HG03095 (cell line): ENCODE results near the gene IFNL2.
"Not testable (repeated sequence)": the region's sequence is repeated elsewhere in the genome, so short reads cannot be mapped to it uniquely, and the experiment has no call there.

Experiments
- ATAC-seq: cut with Tn5 transposase; IDR thresholded peaks from one replicate; pipeline ENCODE4 v1.9.1; 2021; ENCODE audit warnings: moderate library complexity; ENCODE audit not compliant: unreplicated experiment

IFNL2 gene

DNA sequence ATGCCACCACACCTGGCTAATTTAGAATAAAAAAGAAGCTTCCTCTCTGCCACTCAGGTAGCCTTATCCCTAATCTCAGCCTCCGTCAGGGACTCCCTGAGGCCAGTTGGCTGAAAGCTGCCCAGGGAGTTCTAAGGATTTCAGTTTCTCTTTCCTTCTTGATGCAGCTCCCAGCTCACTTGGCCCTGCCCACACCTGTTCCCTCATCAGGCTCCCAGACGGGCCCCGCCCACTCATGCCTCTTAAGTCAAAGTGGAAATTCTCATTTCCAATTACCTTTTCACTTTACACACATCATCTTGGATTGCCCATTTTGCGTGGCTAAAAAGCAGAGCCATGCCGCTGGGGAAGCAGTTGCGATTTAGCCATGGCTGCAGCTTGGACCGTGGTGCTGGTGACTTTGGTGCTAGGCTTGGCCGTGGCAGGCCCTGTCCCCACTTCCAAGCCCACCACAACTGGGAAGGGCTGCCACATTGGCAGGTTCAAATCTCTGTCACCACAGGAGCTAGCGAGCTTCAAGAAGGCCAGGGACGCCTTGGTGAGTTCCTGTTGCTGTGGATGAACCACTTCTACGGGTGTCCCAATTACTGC, 28.0 kb downstream of the IFNL2 start, which contains the start of gene IFNL1:
Gene IFNL1 (plus strand): TSS at position 353 of the 591 bp plus-strand sequence. CDS start 15 bp downstream, at position 368.
- no peak for ATAC-seq

DNA sequence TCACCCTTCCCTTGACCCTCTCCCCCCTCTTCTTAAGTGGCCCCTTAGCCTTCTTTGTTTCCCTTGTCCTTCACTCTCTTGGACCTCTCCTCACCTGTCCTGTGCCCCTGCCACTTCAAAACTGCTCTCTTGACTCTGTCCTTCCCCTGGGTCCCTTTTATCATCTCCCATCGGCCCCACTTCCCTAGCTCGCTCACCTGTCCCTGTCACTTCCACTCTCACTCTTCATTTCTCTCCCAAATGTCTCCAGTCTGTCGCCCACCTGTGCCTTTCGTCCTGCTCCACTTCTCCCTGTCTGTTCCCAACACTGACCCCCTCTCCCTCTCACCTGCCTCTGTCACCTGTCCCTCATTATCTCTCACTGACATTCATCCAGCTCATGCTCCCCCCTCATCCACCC, 28.7 kb downstream of the IFNL2 start:
- ATAC-seq: no peak

DNA sequence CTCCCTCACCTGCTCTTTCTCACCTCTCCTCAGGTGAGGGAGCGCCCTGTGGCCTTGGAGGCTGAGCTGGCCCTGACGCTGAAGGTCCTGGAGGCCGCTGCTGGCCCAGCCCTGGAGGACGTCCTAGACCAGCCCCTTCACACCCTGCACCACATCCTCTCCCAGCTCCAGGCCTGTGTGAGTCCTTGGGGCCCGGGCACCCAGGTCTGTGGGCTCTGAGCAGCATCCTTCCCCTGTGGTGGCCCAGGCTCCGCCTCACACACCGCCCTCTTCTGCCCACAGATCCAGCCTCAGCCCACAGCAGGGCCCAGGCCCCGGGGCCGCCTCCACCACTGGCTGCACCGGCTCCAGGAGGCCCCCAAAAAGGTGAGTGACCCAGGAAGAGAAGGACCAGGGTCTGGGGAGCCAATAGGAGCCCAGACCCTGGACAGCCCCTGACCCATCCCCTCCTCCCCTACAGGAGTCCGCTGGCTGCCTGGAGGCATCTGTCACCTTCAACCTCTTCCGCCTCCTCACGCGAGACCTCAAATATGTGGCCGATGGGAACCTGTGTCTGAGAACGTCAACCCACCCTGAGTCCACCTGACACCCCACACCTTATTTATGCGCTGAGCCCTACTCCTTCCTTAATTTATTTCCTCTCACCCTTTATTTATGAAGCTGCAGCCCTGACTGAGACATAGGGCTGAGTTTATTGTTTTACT, 29.9 kb downstream of the IFNL2 start:
- ATAC-seq: no peak

DNA sequence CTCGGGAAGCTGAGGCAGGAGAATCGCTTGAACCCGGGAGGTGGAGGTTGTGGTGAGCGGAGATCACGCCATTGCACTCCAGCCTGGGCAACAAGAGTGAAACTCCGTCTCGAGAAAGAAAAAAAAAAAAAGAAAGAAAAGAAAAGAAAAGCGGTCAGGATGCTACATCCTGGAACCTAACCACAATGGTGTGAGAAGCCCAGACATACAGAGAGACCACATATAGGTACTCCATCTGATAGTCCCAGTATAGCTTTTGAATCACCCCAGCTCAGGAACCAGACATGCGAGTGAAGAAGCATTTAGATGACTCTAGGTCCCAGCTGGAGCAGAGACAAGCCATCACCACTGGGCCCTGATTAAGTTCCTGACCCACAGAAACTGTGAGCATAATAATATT, 31.2 kb downstream of the IFNL2 start:
- no peak for ATAC-seq

DNA sequence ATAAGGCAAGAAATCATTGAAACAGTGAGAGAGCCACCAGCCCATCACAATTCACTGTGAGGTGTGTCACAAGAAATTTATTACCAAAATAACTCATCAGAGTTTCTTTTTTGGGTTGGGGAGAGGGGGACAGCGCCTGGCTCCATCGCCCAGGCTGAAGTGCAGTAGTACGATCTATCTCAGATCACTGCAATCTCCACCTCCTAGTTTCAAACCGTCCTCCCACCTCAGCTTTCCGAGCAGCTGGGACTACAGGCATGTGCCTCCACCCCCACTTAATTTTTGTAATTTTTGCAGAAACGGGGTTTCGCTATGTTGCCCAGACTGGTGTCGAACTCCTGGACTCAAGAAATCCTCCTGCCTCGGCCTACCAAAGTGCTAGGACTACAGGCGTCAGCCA, 31.6 kb downstream of the IFNL2 start:
- ATAC-seq: no peak

DNA sequence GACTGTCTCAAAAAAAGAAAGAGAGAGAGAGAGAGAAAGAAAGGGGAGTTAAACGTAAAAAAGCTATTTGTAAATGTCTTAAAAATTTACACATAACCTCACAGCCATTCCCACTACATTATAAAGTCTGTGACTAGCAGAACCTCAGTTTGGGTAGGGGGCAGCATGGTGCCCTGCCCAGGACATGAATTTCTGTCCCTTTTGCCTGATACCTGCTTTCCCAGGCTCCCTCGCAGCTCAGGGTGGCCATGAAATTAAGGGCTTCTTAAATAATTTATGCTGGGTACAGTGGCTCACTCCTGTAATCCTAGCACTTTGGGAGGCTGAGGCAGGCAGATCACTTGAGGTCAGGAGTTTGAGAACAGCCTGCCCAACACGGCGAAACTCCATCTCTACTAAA, 32.8 kb downstream of the IFNL2 start:
- ATAC-seq: no peak

DNA sequence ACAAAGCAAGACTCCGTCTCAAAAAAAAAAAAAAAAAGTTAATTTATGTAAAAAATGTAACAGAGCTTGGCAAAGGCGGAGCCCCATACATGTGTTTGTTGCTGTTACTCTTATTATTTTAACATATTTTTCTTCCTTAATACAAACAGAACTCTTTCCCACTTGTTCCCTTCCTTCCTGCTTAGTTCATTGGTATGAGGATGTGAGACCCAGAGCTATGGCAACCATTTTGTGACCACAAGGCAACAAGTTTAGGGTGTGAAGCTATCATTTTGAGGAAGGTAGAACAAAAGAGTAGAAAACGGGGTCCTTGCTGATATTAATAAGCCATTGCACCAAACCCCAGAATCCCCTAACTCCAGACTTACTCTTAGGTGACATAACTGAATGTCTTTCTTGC, 33.4 kb downstream of the IFNL2 start:
- ATAC-seq: no peak

DNA sequence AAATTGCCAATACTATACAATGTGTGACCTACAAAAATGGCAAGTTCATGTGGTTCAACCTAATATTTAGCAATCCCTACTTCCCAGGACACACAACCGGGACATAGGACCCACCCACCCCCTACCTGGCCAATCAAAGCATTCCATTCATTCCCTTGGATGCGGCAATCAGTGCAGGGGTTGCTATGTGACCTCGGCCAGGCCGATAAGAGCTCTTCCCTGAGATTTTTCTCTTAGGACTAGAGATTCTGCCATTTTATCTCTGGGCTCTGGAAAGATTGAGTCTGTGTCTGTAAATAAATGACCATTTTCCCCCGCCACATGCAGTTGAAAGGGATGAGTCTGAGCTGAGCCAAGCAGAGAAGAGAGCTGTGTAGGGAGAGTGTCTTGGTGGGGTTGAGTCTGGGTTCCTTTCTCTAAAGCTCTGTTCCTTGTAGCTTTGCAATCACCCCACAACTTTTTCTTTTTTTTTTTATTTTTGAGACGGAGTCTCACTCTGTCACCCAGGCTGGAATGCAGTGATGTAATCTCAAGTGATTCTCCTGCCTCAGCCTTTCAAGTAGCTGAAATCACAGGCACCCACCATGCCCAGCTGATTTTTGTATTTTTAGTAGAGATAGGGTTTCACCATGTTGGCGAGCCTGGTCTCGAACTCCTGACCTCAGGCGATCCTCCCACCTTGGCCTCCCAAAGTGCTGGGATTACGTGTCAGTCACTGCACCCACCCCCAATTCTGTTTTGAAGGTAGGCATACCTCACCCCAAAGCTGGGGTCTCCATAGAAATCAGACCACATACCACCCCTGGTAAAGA, 35.4 kb downstream of the IFNL2 start:
- no peak for ATAC-seq

DNA sequence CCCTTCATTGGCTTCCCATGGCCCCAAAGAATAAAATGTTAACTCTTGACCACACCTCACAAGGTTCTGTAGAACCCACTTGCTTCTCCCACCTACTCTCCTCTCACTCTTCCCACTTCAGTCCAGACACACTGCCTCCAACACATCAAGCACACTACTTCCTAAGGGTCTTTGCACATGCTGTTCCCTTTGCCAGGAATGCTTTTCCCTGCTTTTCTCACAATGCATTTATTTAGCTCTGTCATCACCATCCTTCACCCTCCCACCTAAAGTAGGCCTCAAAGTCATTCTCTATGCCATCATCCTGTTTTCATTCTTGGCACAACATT, 36.0 kb downstream of the IFNL2 start:
- ATAC-seq: no peak

DNA sequence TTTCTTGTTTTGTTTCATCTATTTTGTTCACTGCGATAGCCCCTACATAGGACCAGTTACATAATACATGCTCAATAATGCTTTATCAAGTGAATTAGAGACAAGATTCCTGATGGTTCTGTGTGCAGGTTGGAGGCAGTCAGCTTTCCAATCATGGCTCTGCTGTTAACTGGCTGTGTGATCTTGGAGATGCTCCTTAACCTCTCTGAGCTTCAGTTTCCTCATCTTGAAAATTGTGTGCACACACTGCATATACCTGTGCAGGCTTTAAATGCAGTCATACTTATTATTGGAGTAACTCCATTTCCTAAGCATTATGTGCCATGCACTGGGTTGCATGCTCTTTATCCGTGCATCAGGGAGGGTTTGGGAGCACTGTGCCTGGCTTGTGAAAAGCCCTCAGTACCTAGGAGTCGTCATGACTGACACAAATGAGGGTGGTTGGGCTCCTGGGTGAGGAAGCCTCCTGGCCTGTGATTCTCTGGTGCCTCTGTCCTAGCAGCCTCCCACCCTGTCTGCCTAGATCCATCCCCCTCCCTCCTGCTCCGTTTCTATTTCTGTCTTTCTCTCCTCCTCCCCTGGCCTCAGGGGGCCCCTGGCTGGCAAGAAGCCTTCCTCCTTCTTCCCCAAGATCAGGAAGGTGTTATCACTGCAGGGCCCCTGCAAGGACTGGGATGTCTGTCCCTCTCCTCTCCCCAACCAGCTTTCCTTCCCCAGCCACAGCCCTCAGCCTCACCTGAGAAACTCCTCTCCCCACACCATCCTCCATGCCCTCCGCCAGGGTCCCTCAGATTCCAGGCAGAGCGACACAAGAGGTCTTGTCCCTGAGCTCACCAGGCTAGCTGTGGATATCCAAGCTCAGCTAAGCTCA, 36.7 kb downstream of the IFNL2 start:
- no peak for ATAC-seq

DNA sequence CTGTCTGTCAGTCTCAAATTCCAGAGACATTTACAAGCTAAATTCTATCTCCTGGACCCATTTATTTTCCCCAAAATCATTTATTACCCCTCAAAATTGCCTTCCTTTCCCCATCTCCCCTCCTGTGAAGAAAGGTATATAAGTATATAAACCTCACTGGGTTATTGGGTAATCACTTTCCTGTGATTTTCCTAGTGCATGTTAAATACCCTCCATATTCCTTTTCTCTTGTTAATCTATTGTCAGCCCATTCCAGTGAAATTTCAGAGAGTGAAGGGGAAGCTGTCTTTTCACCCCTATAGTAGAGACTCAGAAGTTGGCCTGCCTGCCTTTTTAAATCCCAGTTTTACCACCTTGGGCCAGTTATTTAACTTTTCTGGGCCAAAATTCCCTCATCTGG, 37.9 kb downstream of the IFNL2 start:
- no peak for ATAC-seq

DNA sequence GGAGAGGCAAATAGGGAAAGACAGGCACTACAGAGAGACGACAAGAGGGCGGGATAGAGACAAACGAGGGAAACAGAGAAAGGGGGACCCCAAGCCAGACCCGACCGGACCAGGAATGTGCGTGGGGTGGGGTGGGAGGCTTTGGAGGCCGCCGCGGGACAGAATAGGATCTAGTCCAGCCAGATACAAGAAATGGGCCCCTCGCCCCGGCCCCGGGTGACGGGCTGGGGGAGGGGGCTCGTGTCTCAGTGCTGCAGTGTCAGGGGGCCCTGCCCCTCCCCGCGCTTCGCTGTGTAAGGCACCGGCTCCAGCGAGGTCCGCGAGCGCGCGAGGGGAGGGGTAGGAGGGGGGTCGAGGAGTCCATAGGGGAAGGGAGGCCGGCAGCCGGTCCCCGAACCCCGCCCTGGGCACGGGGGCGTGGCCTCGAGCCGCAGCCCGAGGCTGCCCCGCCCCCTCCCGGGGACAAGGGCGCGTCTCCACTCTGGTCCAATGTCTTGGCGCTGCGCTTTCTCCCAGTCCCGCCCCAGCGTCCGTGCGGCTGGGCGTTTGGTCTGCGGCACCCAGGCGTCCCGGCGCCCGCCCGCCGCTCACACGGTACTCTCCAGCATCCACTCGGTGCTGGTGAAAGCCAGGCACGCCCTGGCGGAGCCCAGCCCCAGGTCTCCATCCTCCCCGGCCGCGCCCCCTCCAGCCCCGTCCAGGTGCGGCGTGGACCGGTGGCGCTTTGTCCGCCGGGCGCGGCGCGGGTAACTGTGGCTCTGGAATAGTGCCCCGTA, 39.0 kb downstream of the IFNL2 start:
- no peak for ATAC-seq

DNA sequence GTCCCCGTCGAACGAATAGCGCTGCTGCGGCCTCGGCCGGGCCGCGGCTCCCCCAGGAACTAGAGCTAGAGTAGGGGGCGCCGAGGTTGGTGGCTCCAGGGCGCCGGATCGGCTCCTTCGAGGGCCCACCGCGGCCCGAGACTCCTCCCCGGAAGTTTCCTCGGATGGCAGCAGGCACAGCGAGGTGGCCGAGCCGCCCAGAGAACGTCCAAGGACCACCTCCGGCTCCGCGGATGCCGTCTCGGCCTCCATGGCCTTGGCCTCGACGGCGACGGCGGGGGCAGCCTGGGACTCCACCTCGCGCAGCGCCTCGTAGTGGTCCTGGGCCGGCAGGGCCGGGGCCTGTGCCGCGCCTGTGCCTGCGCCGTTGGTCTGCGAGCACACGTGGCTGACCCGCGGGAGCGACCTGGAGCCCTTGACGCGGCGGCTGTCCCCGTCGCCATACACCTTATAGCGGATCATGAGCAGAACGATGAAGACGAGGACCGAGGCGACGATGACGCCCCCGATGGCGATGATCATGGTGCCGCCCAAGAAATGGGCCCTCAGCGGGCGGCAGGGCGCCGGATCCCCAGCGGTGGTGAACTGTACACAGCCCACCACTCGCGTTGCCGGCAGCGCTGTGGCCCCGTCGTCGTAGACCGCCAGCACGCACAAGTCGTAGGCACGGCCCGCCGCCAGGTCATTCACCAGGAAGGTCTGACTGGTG, 39.8 kb downstream of the IFNL2 start:
- no peak for ATAC-seq

DNA sequence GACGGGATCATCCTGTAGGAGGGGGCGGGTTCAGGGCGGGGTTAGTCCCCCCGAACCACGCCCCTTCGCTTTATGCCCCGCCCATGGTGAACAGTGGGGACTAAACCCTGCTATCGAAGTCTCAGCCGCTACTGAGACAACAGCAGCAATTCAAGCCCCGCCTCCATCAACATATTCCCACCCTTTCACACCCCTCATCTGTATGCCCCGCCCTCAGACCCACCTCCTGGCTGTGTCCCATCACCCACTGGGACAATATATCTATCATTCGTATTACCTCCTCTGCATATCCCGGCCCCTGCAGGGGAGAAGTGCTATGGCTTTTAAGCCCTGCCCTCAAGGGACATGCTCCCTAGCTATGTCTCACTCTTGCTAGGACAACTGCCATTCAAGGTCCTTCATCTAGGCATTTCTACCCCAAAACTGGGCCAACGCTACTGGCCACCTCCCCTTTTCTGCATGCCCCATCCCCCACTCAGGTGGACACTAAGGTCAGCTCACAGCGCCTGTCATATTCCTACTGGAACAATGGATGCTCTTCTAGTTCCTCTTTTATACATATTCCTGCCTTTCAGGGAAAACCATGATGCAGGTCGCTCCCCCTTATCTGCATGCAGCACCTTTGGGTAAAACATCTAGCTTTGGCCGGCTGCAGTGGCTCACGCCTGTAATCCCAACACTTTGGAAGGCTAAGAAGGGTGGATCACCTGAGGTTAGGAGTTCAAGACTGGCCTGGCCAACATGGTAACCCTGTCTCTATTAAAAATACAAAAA, 40.5 kb downstream of the IFNL2 start:
- ATAC-seq: no peak

DNA sequence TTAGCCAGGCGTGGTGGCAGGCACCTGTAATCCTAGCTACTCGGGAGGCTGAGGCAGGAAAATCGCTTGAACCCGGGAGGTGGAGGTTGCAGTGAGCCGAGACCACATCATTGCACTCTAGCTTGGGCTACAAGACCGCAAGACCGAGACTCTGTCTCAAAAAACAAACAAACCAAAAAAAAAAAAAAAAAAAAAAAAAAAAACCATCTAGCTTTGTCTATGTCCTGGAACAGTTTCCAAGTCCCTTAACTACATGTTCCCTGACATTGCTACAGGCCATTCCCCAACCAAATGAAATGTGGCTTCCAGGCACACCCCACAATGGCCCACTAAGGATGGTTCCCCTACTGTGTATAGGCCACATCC, 41.1 kb downstream of the IFNL2 start:
- ATAC-seq: not testable (repeated sequence)

DNA sequence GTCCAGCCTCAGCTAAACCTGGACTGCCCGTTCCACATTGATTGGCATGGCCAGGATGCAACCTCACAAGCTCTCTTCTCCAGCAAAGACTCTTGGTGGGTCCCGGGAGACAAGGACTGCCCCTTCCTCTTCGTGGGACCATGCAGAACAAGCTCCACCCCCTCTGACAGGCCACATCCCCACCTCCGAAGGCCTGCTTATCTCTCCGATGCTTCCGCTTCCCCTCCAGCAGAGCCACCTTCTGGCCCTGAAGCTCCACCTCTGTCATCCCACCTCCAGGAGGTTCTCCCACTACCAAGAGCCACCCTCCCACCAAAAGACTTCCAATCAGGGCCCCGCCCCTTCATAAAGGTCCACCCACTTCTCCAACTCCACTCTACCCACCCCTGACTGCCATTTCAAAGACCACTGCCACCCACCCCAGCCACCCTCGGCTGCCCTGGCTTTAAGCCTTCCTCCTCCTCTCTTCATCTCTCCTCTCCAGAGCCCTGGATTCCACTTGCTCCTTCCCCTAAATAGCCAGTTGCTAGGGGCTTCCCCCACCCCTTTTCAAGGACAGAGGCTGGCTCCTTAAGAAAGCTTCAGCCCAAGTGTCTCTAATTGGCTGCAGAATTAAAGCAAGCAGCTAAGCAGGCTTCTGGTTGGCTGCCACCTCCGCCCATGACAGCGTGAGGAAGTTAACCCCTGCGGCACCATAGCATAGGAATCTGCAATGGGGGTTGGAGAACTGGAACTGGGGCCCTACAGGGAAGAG, 42.5 kb downstream of the IFNL2 start:
- no peak for ATAC-seq

DNA sequence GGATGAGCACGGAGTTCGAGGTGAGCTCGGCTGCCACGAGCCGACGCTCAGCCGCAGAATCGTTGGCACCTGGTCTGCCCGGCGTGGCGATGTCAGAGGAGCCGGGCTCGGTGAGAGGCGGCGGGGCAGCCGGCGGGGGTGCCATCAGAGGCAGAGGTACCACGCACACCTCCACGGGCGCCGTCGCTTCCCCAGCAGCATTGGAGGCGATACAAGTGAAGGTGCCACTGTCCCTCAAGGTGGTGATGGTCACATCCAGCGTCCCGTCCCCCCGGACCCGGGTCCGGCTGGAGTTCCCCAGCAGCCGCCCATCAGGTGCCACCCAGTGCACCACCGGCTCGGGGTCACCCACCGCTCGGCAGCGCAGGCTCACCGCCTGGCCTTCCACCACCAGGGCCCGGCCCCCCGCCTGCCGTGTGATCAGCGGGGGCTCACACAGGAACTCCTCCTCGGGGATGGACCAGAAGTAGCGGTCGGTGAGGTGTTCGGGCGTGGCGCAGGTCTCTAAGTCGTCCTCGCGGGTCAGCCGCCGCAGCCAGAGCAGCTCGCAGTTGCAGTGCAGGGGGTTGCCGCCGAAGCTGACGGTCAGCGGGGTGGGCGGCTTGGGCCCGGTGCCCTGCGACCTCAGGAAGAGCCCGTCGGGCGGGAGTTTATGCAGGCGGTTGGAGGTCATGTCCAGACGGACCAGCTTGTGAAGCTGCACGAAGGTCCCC, 46.0 kb downstream of the IFNL2 start:
- ATAC-seq: no peak

DNA sequence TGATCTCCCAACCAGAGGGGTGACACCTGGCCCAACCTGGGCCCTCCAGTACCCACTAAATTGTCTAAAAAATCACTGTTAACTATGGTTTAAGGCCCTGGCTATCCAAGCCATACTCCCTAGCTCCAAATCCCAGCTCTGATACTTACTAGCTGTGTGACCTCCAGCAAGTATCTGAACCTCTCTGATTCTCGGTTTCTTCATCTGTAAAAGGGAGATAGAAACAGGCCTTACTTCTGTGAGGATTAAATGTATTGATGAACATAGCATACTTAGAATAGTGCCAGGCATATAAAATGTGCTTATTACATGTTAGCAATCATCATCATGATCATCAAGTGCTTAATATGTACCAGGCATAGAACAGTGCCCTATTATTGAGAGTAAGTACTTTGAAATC, 47.7 kb downstream of the IFNL2 start:
- no peak for ATAC-seq
